Uterus (tissue), 4 donors: ENCODE measurements around the gene CACHD1. TPM values are rescaled to one million over a fixed set of nuclear protein-coding genes. Genes with fewer than 3 reads are reported as not detected.
A peak's percentile ranks its signal among the peaks of the same experiment; 100 is the strongest.

ENCODE experiments used
- DNase-seq, 2 donors: peaks; one replicate each; pipeline ENCODE4 v3.0.0-alpha.2; 2019 to 2020
- H3K27ac ChIP-seq, 2 donors: fragments of 200-600 bp; sonication (generic); 1 replicate in 1 of 2; 2 replicates in 1 of 2; pipeline ENCODE4 v1.5.1; 2016 to 2018
- H3K27me3 ChIP-seq, 2 donors: fragments of 200-600 bp; sonication (generic); one replicate each; pipeline ENCODE4 v1.5.1; 2018 to 2019; ENCODE audit warnings: control low read depth in 1 of 2
- H3K36me3 ChIP-seq, 2 donors: fragments of 200-600 bp; sonication (generic); one replicate each; pipeline ENCODE4 v1.5.1; 2019; ENCODE audit warnings: control low read depth in 1 of 2
- H3K4me1 ChIP-seq, 2 donors: fragments of 200-600 bp; sonication (generic); one replicate each; pipeline ENCODE4 v1.5.1; 2018 to 2019; ENCODE audit warnings: control low read depth in 1 of 2
- H3K4me3 ChIP-seq, 2 donors: fragments of 200-600 bp; sonication (generic); 1 replicate in 1 of 2; 2 replicates in 1 of 2; pipeline ENCODE4 v1.5.1; 2018 to 2019; ENCODE audit warnings: mild to moderate bottlenecking in 1 of 2
- H3K9me3 ChIP-seq, 2 donors: fragments of 200-600 bp; sonication (generic); one replicate each; pipeline ENCODE4 v1.5.1; 2019; ENCODE audit warnings: control low read depth in 1 of 2
- POLR2A ChIP-seq, 2 donors: fragments of 450-650 bp; IDR thresholded peaks; one replicate each; pipeline ENCODE4 v1.6.1; 2016; ENCODE audit warnings: antibody characterized with exemption in 2 of 2, mild to moderate bottlenecking in 1 of 2, moderate library complexity in 1 of 2
- intact Hi-C: fragments of 100-400 bp; cut with DNase I; formaldehyde crosslinking; loops from one replicate; pipeline ENCODE4 v1.15.1; 2023; ENCODE audit warnings: low total_unique reads
- total RNA-seq, 4 donors: library from RNA; depleted of rRNA in 3 of 4; stranded (reverse); fragments of >200 nt in 3 of 4; gene quantifications; one replicate each; pipeline versions ENCODE4 v1.1.0 to v1.2.4, GENCODE V29; 2014 to 2023
- TF ChIP-seq, protein P1 (sequence below), 4 experiments: fragments of 200-600 bp in 2 of 4; fragments of 450-650 bp in 2 of 4; sonication (generic) in 2 of 4; IDR thresholded peaks; one replicate each; pipeline ENCODE4 v1.5.1; 2016 to 2019; ENCODE audit warnings: antibody characterized with exemption in 4 of 4, mild to moderate bottlenecking in 2 of 4, moderate library complexity in 1 of 4
- donor health status: DM: yes; HTN: yes; CAD: no.

The CACHD1 gene
- total RNA-seq, 4 donors from 2014 or later: 19.2 to 39.9 (median 28.8) TPM

DNA sequence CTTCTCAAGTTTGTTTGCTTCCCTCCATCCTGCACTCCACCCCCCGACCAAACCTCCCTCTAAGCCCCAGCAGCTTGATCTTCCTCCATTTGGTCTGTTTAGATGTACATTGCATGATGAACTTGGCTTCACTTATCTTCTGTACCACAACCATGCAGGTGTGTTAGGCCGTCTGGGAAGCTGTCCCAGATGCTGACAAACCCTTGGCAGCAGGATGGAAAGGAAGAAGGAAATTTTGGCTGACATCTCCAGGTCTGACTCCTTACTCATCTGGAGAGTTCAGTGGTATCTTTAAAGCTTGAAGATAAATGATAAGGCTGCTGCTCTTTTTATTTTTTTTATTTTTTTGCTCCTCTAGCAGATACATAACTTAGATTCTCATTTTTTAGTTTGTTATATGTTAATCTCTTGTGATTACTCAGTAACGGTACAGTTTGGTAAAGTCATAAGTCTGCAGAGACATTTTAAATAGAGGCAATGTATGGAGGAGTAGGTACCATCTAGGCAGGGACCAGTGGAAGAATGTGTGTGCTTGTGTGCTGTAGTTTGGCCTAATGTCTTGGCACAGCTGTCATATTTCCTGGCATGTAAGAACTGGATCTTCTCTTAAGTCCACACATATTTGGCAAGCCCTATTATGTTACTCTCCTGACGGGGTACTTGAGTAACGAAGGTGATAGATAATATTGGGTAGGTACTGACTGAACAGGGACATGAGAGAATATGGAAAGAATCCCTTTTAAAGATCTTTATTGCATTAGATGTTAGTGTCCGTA is 79.7 kb downstream of the CACHD1 start:
- DNase-seq: peak in 1 of 2 donors; percentile 27
- Histone ChIP-seq H3K36me3 (no peaks in the 10 kb centered on the region), H3K4me3 (no peak overlapping the region), H3K27me3 (no peaks in the 10 kb centered on the region), H3K4me1 (no peaks in the 10 kb centered on the region), H3K9me3 (no peaks in the 10 kb centered on the region), H3K27ac (peak overlapping the region in 1 of 2 donors; percentile 8)
- intact Hi-C loops: no loop called here
- no peak for TF ChIP-seq POLR2A (IDR thresholded peaks at IDR 0.05)
- TF ChIP-seq, protein P1, sequence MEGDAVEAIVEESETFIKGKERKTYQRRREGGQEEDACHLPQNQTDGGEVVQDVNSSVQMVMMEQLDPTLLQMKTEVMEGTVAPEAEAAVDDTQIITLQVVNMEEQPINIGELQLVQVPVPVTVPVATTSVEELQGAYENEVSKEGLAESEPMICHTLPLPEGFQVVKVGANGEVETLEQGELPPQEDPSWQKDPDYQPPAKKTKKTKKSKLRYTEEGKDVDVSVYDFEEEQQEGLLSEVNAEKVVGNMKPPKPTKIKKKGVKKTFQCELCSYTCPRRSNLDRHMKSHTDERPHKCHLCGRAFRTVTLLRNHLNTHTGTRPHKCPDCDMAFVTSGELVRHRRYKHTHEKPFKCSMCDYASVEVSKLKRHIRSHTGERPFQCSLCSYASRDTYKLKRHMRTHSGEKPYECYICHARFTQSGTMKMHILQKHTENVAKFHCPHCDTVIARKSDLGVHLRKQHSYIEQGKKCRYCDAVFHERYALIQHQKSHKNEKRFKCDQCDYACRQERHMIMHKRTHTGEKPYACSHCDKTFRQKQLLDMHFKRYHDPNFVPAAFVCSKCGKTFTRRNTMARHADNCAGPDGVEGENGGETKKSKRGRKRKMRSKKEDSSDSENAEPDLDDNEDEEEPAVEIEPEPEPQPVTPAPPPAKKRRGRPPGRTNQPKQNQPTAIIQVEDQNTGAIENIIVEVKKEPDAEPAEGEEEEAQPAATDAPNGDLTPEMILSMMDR (IDR thresholded peaks at IDR 0.05): no peak

DNA sequence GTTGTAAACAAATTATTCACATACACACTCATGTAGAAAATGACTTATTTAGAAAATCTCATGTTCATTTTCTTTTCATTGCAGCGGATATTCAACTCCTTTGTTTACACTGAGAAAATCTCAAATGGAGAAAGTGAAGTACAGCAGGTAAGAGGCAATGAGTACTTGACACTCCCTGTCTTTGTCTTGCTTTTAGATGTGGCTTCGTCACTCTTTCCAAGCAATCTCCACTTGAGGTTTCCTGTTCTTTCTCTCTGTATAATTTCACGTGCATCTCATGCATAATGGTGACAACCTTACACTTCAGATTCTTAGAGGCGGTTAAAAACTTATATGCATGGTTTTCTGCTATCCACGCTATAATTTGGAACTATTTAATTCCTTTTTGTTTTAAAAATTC is 80.6 kb downstream of the CACHD1 start:
- H3K27ac ChIP-seq: peak overlapping the region in 1 of 2 donors; percentile 8
- H3K4me3 ChIP-seq: no peak overlapping the region
- no peaks in the 10 kb centered on the region for H3K27me3 ChIP-seq
- intact Hi-C loops: no loop called here
- DNase-seq: no peak
- no peaks in the 10 kb centered on the region for H3K36me3 ChIP-seq
- no peaks in the 10 kb centered on the region for H3K9me3 ChIP-seq
- no peaks in the 10 kb centered on the region for H3K4me1 ChIP-seq
- TF ChIP-seq POLR2A (IDR thresholded peaks at IDR 0.05): no peak
- TF ChIP-seq, protein P1 (IDR thresholded peaks at IDR 0.05): no peak

- intact Hi-C loops: no loop called here
Observed at GRCh38 chr1:64550946-64551605, 81.1 kb downstream of the CACHD1 start.

DNA sequence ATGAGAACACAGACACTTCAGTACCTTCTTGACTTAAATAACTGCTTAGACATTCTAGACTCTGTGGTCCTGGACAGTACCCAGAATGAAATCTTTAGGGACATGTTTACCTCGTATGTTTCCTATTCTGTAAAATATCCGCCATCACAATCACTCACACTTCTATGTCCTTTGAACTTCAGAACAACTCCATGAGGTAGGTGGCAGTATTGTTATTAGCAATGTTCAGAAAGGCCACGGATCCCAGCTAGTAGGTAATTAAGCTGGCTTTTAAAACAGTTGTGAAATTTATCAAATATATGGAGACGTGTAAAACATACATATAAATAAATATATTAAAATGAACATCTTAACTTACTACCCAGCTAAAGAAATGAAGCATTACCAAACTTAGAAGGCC is 83.4 kb downstream of the CACHD1 start:
- intact Hi-C loops: no loop called here
- no peak for DNase-seq
- Histone ChIP-seq H3K27ac (no peak overlapping the region), H3K36me3 (no peaks in the 10 kb centered on the region), H3K4me3 (no peak overlapping the region), H3K9me3 (no peaks in the 10 kb centered on the region), H3K27me3 (no peaks in the 10 kb centered on the region), H3K4me1 (no peaks in the 10 kb centered on the region)
- TF ChIP-seq, protein P1 (IDR thresholded peaks at IDR 0.05): no peak
- TF ChIP-seq POLR2A (IDR thresholded peaks at IDR 0.05): no peak

More at GRCh38 chr1:64550946-64551605, 81.1 kb downstream of the CACHD1 start:
- H3K27me3 ChIP-seq: no peaks in the 10 kb centered on the region
- no peak for DNase-seq
- no peak overlapping the region for H3K4me3 ChIP-seq
- no peaks in the 10 kb centered on the region for H3K4me1 ChIP-seq
- no peak for TF ChIP-seq POLR2A (IDR thresholded peaks at IDR 0.05)
- TF ChIP-seq, protein P1 (IDR thresholded peaks at IDR 0.05): no peak
- H3K27ac ChIP-seq: no peak overlapping the region
- H3K9me3 ChIP-seq: no peaks in the 10 kb centered on the region
- H3K36me3 ChIP-seq: no peaks in the 10 kb centered on the region

GRCh38 chr1:64555947-64556346 is 86.0 kb downstream of the CACHD1 start:
- Histone ChIP-seq H3K27ac (no peak overlapping the region), H3K27me3 (no peaks in the 10 kb centered on the region), H3K36me3 (no peaks in the 10 kb centered on the region), H3K4me1 (no peaks in the 10 kb centered on the region), H3K9me3 (no peaks in the 10 kb centered on the region), H3K4me3 (no peak overlapping the region)
- TF ChIP-seq POLR2A (IDR thresholded peaks at IDR 0.05): no peak
- TF ChIP-seq, protein P1 (IDR thresholded peaks at IDR 0.05): no peak
- no peak for DNase-seq
- intact Hi-C loops: no loop called here
